ENCODE measurements around the gene CTDSP2. TPM values are rescaled to one million over a fixed set of nuclear protein-coding genes. Genes with fewer than 3 reads are reported as not detected.
"Not testable (repeated sequence)": the region's sequence is repeated elsewhere in the genome, so short reads cannot be mapped to it uniquely, and the experiment has no call there.

CTDSP2 gene
- total RNA-seq, 1 experiment from 2014 or later, result 26.9 TPM

GRCh38 chr12:57782608-57783465 lies 63.7 kb downstream of the CTDSP2 start, which contains the start of gene TSFM:
Gene TSFM (plus strand): TSS chr12:57782787. CDS start chr12:57782802, 15 bp downstream.
- peak; percentile 76 for DNase-seq (ENCODE audit: low spot score)

GRCh38 chr12:57782243-57782607 lies 64.3 kb downstream of the CTDSP2 start:
- DNase-seq (ENCODE audit: low spot score), result no peak

GRCh38 chr12:57781801-57782200 lies 64.7 kb downstream of the CTDSP2 start:
- no peak for DNase-seq (ENCODE audit: low spot score)

DNA sequence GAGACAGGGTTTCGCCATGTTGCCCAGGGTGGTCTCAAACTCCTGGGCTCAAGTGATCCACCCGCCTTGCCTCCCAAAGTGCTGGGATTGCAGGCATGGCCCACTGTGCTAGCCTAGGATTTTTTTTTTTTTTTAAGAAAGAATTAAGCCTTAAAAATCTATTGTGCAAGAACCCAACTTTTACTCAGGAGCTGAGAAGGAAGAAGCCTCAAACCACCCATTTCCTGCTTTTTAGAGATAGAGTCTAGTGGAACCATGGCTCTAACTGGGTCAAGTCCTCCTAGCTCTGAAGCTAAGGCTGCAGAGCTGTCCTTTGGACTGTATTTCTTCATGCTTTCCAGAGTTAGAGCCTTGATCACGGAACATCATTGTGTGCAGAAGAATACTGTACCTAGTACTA lies 65.3 kb downstream of the CTDSP2 start:
- no peak for DNase-seq (ENCODE audit: low spot score)

GRCh38 chr12:57780284-57780897 lies 66.1 kb downstream of the CTDSP2 start:
- no peak for DNase-seq (ENCODE audit: low spot score)

DNA sequence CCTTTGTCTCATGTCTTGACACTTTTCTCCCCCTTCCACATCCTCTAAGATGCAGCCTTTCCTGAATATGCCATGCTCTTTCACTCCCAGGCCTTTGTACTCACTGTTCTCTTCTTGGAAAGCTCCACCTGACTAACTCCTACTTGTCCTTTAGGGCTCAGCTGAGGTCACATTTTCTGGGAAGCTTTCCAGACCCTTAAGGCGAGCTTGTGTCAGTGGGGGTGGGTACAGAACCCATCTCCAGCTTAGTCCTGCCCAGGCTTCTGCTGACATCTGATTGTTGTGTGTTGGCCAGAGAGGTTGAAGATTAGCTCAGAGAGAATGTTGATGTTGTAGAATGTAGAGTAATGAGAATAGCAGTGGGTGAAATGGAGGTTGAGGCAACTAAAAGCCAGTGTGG lies 66.8 kb downstream of the CTDSP2 start:
- no peak for DNase-seq (ENCODE audit: low spot score)

DNA sequence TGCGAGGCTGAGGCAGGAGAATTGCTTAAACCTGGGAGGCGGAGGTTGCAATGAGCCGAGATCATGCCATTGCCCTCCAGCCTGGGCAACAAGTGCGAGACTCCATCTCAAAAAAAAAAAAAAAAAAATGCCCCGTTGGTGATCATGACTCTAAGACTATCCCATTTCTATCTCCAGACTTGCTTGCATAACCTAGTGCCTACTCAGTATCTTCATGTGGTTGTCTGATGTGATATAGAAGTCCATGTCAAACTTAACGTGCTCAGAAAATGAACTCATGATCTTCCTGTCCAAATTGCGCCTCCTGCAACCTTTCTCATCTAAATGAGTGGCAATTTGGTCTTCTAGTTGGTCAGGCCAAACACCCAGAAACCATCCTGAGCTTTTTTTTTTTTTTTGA lies 68.6 kb downstream of the CTDSP2 start:
- no peak for DNase-seq (ENCODE audit: low spot score)

DNA sequence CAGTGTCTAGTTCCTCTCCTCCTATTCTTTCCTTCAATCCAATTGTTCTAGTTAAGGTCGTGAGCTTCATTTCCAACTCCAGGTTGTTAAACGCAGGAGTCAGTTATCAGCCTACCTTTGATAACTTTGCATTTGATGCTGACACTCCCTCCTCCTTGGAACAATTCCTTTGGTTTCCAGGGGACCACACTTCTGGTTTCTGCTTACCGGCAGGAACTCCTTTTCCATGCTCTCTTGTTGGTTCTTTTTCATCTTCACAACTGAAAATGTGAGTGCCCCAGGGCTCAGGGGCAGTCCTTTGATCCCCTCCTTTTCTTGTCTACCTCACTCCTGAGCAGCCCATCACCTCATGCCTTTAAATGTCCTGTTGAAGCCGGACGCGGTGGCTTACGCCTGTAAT lies 69.2 kb downstream of the CTDSP2 start:
- no peak for DNase-seq (ENCODE audit: low spot score)

DNA sequence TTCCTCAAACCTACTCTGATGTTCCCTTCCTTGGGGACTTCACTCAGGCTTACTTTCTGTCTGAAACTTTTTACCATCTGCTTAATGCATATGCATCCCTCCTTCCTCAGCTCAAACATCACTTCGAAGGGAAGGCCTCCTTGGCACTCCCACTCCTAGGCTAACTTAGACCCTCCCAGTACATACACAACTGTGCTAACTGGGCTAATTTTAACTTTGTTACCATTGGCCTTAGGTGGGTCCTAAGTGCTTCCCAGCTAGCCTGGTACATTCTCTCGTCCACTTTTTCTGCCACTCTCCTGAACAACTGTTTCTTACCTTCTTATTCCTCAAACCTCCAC lies 70.3 kb downstream of the CTDSP2 start:
- no peak for DNase-seq (ENCODE audit: low spot score)

- no peak for DNase-seq (ENCODE audit: low spot score)
Measured at GRCh38 chr12:57775563-57776246, 70.8 kb downstream of the CTDSP2 start.

- DNase-seq (ENCODE audit: low spot score), result no peak
Measured at GRCh38 chr12:57775044-57775443, 71.5 kb downstream of the CTDSP2 start.

- not testable (repeated sequence) for DNase-seq (ENCODE audit: low spot score)
Measured at GRCh38 chr12:57774634-57775033, 71.9 kb downstream of the CTDSP2 start.

DNA sequence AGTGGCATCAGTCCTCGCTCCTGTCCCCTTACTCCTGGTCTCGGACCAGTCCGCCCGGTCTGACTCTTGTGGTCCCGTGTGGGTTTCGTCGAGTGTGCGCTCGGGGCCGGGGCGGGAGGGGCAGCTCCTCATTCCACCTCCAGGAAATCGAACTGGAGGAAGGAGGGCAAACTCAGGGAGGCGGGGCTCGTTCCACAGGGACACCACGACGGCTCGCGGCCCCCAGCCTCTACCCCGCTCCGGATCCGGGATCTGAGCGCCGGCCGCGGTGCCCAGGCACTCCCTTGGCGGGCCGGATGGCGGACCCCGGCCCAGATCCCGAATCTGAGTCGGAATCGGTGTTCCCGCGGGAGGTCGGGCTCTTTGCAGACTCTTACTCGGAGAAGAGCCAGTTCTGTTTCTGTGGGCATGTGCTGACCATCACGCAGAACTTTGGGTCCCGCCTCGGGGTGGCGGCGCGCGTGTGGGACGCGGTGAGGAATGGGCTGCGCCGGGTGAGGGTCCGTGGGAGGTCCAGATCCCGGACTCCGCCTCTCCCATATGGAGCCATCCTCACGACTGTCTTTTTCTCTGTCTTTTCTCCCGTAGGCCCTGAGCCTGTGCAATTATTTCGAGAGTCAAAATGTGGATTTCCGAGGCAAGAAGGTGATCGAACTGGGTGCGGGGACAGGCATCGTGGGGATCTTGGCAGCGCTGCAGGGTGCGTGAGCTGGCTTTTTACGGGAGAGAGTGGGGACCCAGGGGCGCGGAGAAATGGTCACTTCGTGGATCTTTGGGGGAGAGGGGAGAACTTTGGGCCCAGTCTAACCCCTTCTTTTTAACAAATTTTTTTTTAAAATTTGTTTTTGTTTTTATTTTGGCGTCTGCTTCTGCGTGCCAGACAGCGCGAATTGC lies 73.9 kb downstream of the CTDSP2 start, which contains the start of gene EEF1AKMT3:
EEF1AKMT3 (plus strand) TSS at position 186 of the 894 bp plus-strand sequence; CDS start at position 297, 111 bp downstream.
- DNase-seq (ENCODE audit: low spot score), result no peak

- DNase-seq (ENCODE audit: low spot score), result peak; percentile 94
Measured at GRCh38 chr12:57771873-57772428, 74.6 kb downstream of the CTDSP2 start, which contains the start of gene METTL1. Gene METTL1 (minus strand): TSS chr12:57772105. CDS start chr12:57772083, 22 bp downstream.

DNA sequence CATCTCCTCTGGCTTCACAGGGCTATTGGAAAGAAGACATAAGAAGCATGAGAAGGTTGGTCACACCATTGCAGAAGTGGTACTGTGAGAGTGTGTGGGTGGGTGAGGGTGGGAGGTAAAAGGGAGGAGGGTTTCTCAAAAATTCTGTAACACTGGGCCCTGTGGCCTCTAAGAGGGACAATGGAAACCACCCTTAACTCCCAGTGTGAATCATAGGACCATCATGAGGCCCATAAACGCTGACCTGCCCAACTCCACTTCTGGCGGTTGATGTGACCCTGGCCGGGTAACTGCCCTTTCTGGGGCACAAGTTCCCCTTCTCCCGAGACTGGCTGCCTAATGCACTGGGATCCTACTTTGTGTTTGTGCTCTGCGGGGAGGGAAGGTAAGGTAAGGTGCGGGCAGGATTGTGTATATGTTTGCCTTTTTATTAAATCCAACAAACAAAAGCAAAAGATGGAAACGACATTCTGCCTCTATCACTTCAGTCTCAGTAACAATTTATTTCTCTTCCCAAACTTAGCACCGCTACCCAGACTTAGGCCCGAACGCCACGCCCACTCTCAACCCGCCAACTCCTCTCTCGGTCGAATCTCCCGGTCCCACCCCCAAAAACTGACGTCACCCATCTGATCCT lies 75.2 kb downstream of the CTDSP2 start:
- peak; percentile 90 for DNase-seq (ENCODE audit: low spot score)

DNA sequence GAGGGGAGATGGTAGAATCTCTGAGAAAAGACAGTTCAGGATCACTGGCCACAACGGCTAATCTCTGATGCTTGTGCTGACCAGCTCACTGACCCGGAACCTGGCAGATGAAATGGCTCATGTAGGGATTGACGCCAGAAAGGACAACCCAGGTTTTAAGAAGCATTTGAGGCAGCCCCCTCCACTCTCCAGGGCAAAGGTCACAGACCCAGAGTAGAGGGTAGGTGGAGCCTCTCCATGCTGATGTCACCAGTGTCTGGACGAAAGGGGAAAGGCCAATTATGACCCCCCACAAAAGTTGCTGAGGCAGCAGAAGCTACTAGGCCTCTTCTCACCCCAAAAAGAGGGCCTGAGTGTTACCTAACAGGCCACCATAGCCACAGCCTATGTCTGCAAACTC lies 75.8 kb downstream of the CTDSP2 start:
- no peak for DNase-seq (ENCODE audit: low spot score)

Data from A172 (cell line).